GM12878 (cell line): Measurements from ENCODE around the gene MRPL54. TPM values are rescaled to one million over a fixed set of nuclear protein-coding genes. Genes with fewer than 3 reads are reported as not detected.

ENCODE experiments used
- ASH2L ChIP-seq: fragments of 300-600, 200-600 bp; sonication (generic); IDR thresholded peaks from 2 replicates; pipeline ENCODE4 v1.6.1; 2017; ENCODE audit warnings: low read depth, mild to moderate bottlenecking, borderline replicate concordance
- E2F8 ChIP-seq: fragments of 450-650 bp; IDR thresholded peaks from 2 replicates; pipeline ENCODE4 v1.6.1; 2018; ENCODE audit warnings: mild to moderate bottlenecking, low read depth, moderate library complexity; ENCODE audit not compliant: partially characterized antibody
- HCFC1 ChIP-seq: fragments of 150-350 bp; IDR thresholded peaks from 2 replicates; pipeline ENCODE4 v1.6.1; 2014; ENCODE audit warnings: low read length
- KDM1A ChIP-seq: fragments of 200-600 bp; sonication (generic); IDR thresholded peaks from 2 replicates; pipeline ENCODE4 v1.6.1; 2016; ENCODE audit warnings: borderline replicate concordance
- MAX ChIP-seq: IDR thresholded peaks from 2 replicates; pipeline ENCODE4 v1.6.1; 2012; ENCODE audit warnings: low read depth, low read length, improper control_type of control experiment
- MYB ChIP-seq: fragments of 150-350 bp; IDR thresholded peaks from 2 replicates; pipeline ENCODE4 v1.6.1; 2014; ENCODE audit warnings: mild to moderate bottlenecking, low read depth, low read length, borderline replicate concordance
- NFIC ChIP-seq: IDR thresholded peaks from 2 replicates; pipeline ENCODE4 v1.6.1; 2012; ENCODE audit warnings: low read depth, mild to moderate bottlenecking, inconsistent platforms, low read length, moderate library complexity
- PAX5 ChIP-seq: IDR thresholded peaks from 2 replicates; pipeline ENCODE4 v1.6.1; 2011; ENCODE audit warnings: low read depth, low read length, borderline replicate concordance
- POLR2A ChIP-seq: IDR thresholded peaks from 2 replicates; pipeline ENCODE4 v1.6.1; 2011; ENCODE audit warnings: low read depth, mild to moderate bottlenecking, low read length
- POLR2AphosphoS2 ChIP-seq: IDR thresholded peaks from 2 replicates; pipeline ENCODE4 v1.6.1; 2011; ENCODE audit warnings: low read depth, mild to moderate bottlenecking, low read length, improper control_type of control experiment, moderate library complexity
- POLR2AphosphoS5 ChIP-seq: IDR thresholded peaks from 2 replicates; pipeline ENCODE4 v1.6.1; 2011; ENCODE audit warnings: mild to moderate bottlenecking, low read length, inconsistent platforms
- POU2F2 ChIP-seq: IDR thresholded peaks from 3 replicates; pipeline ENCODE4 v1.6.1; 2011; ENCODE audit warnings: low read depth, mild to moderate bottlenecking, low read length, borderline replicate concordance
- RB1 ChIP-seq: fragments of 450-650 bp; formaldehyde crosslinking; IDR thresholded peaks from 2 replicates; pipeline ENCODE4 v1.6.1; 2017; ENCODE audit warnings: mild to moderate bottlenecking, borderline replicate concordance
- ZNF217 ChIP-seq: fragments of 450-650 bp; IDR thresholded peaks from 2 replicates; pipeline ENCODE4 v1.6.1; 2017; ENCODE audit warnings: antibody characterized with exemption, mild to moderate bottlenecking
- ZNF687 ChIP-seq: fragments of 450-650 bp; IDR thresholded peaks from 2 replicates; pipeline ENCODE4 v1.6.1; 2017; ENCODE audit warnings: mild to moderate bottlenecking, moderate library complexity
- polyA plus RNA-seq, 11 experiments: library from polyadenylated mRNA; depleted of rRNA in 4 of 11; unstranded in 6 of 11; stranded (reverse) in 5 of 11; fragments of >200 nt; fragmentation: Nextera tagmentation in 4 of 11; fragmentation: Illumina TruSeq in 1 of 11; extraction: Ambion mirVana in 4 of 11; extraction: Trizol in 1 of 11; gene quantifications; 1 replicate in 1 of 11; 2 replicates in 10 of 11; pipeline versions ENCODE4 v1.2.1 to v1.2.3, GENCODE V29; 2011 to 2016; ENCODE audit warnings: inconsistent platforms in 2 of 11, missing spikeins in 2 of 11, low read depth in 1 of 11
- total RNA-seq, 4 experiments: library from RNA; depleted of rRNA in 3 of 4; stranded (reverse); fragments of >200 nt in 3 of 4; fragmentation: Illumina TruSeq in 1 of 4; extraction: Trizol in 1 of 4; gene quantifications; 2 replicates each; pipeline versions ENCODE4 v1.2.1 to v1.2.3, GENCODE V29; 2013 to 2021
- TF ChIP-seq, protein P1 (sequence below): IDR thresholded peaks from 2 replicates; pipeline ENCODE4 v1.6.1; 2011; ENCODE audit warnings: low read depth, low read length, improper control_type of control experiment, borderline replicate concordance

Gene MRPL54
- total and polyA plus RNA-seq, 10 of the 15 experiments (the other 5 are each of a cell fraction or from before 2014, with no cell fraction given), result 3.1 to 98.7 (median 75.2) TPM

DNA sequence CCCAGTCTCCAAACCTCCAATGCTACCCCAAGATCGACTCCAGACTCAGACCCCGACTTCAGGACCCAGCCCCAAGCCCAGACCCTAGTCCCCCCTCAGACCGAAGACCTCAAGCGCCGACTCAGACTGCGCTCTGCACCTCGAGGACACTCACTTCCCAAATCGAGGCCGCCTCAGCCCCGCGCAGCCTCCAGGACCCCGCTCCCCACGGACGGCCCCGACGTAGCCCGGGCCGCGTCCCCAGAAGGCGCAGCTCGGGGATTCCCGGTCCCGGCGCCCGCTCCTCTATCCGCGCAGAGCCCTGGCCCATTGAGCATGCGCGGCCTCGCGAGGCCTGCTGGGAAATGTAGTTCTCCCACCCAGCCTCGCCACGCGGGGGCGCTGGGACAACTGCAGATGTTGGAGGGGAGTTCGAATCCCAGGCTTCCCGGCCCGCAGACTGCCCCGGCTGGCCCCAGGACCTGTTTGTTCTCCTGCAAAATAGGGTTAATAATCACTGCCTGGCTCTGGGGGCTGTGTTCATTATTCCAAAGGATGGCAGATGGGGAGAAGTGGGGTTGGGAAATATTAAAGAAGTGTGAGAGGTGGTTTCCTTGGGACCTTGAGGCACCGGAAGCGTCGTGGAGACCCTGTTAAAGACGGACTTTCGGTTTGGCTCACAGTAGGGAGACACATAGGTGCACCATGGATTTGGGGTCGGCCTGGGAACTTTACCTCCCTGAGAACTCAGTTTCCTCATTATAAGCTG is 926 bp upstream of the MRPL54 start, which contains the start of gene APBA3 (continued):
- TF ChIP-seq MAX (no peak), ASH2L (no peak), RB1 (0 out of 2 replicates have a peak, but pooled peaks have one; percentile 60), ZNF217 (peak; percentile 97), KDM1A (no peak), E2F8 (no peak), NFIC (no peak), POLR2A (peak; percentile 96), POLR2AphosphoS5 (peak; percentile 87), MYB (no peak), POLR2AphosphoS2 (peak; percentile 75), HCFC1 (peak; percentile 95), PAX5 (no peak), POU2F2 (no peak), ZNF687 (peak; percentile 61; the same call in 1 of the 2 replicates)
- TF ChIP-seq, protein P1, sequence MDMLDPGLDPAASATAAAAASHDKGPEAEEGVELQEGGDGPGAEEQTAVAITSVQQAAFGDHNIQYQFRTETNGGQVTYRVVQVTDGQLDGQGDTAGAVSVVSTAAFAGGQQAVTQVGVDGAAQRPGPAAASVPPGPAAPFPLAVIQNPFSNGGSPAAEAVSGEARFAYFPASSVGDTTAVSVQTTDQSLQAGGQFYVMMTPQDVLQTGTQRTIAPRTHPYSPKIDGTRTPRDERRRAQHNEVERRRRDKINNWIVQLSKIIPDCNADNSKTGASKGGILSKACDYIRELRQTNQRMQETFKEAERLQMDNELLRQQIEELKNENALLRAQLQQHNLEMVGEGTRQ, result no peak
